ENCODE results near the gene RASA3. TPM values are rescaled to one million over a fixed set of nuclear protein-coding genes. Genes with fewer than 3 reads are reported as not detected.

The RASA3 gene
- total and polyA plus RNA-seq, 2 of the 8 experiments (the other 6 are each of a cell fraction or from before 2014, with no cell fraction given): 7.5 to 21.9 TPM

GRCh38 chr13:114058051-114058867 lies 74.2 kb downstream of the RASA3 start:
- 90% methylated on average over 25 of the region's 30 CpGs; no CpG with 5 or more reads in 1 of the 2 experiments for WGBS, 2 experiments (ENCODE audit: extremely low coverage in 1 of 2, insufficient coverage in 1 of 2, insufficient read length in 1 of 2, insufficient replicate concordance in 2 of 2, low coverage in 1 of 2, low lambda C conversion rate in 2 of 2, missing lambda C conversion rate in 1 of 2)
- no peak overlapping the region for H3K14ac ChIP-seq (ENCODE audit: insufficient read length)
- no peak overlapping the region for H2AK5ac ChIP-seq (ENCODE audit: low read depth, low read length)
- no peak overlapping the region for H4K5ac ChIP-seq (ENCODE audit: insufficient read length, low read depth, low read length)
- no peak for DNase-seq (ENCODE audit: low read depth in 1 of 2, low spot score in 2 of 2)
- TF ChIP-seq RFX5 (IDR thresholded peaks at IDR 0.05; ENCODE audit: borderline replicate concordance, low read depth, low read length): no peak
- TF ChIP-seq SIN3A (conservative IDR thresholded peaks at IDR 0.05 in 1 of 2, IDR thresholded peaks at IDR 0.05 in 1 of 2; ENCODE audit: low read depth in 1 of 2, low read length in 2 of 2): no peak
- TF ChIP-seq RAD21 (IDR thresholded peaks at IDR 0.05 in 1 of 2, conservative IDR thresholded peaks at IDR 0.05 in 1 of 2; ENCODE audit: low read depth in 2 of 2, low read length in 2 of 2): no peak
- no peak overlapping the region for H2BK20ac ChIP-seq (ENCODE audit: low read length)
- FAIRE-seq: no peak
- no peaks in the 10 kb centered on the region; a peak in 1 of 4 replicates for H3K9me3 ChIP-seq (ENCODE audit: insufficient read depth in 2 of 2, low read depth in 1 of 2, low read length in 1 of 2)
- H3K36me3 ChIP-seq (ENCODE audit: control insufficient read depth in 2 of 4, insufficient read depth in 4 of 4, low read length in 3 of 4): no peaks in the 10 kb centered on the region; a peak in 1 of 8 replicates
- no peak overlapping the region for H3K9ac ChIP-seq (replicated peaks in 1 of 4; ENCODE audit: extremely low read depth in 1 of 4, low read depth in 3 of 4, low read length in 3 of 4)
- no peaks in the 10 kb centered on the region for H3K27me3 ChIP-seq (replicated peaks in 1 of 4; ENCODE audit: control insufficient read depth in 3 of 4, extremely low read depth in 1 of 4, insufficient read depth in 3 of 4, low read length in 3 of 4)
- H3K23ac ChIP-seq (ENCODE audit: insufficient read length): no peak overlapping the region
- H3K23me2 ChIP-seq (ENCODE audit: low read depth, low read length): no peaks in the 10 kb centered on the region
- no peak overlapping the region for H3K27ac ChIP-seq (ENCODE audit: low read depth, low read length)
- no peak overlapping the region for H3K4me2 ChIP-seq (ENCODE audit: insufficient read depth in 1 of 2, low read depth in 2 of 2, low read length in 2 of 2)
- H3K56ac ChIP-seq (replicated peaks; ENCODE audit: insufficient read length, low read depth, low read length): no peak overlapping the region
- H2BK12ac ChIP-seq (ENCODE audit: low read depth, low read length): no peak overlapping the region
- H3K79me2 ChIP-seq (ENCODE audit: control insufficient read depth in 1 of 2, insufficient read depth in 2 of 2, low read length in 2 of 2): peaks cover 0 to 3% of the 10 kb centered on the region in 2 experiments; a peak in 1 of 4 replicates
- no peak overlapping the region; the same call in 1 of the 2 replicates for H4K8ac ChIP-seq (ENCODE audit: extremely low read depth, insufficient read depth, low read length)
- H3K4me1 ChIP-seq (replicated peaks in 1 of 4; ENCODE audit: control insufficient read depth in 3 of 4, insufficient read depth in 4 of 4, low read length in 3 of 4): peaks cover 0 to 5% (median 0%) of the 10 kb centered on the region in 4 experiments; a peak in 1 of 7 replicates
- no peak overlapping the region for H2AFZ ChIP-seq (ENCODE audit: low read length)
- H2BK5ac ChIP-seq (ENCODE audit: low read depth, low read length): no peak overlapping the region
- no peak overlapping the region for H4K91ac ChIP-seq (replicated peaks; ENCODE audit: insufficient read length, low read length)
- peaks cover 13% of the 10 kb centered on the region for H3K79me1 ChIP-seq (ENCODE audit: low read depth, low read length)
- no peak overlapping the region for H2BK120ac ChIP-seq (replicated peaks; ENCODE audit: low read depth, low read length)
- no peak overlapping the region for H3K4me3 ChIP-seq (ENCODE audit: extremely low read depth in 1 of 4, insufficient read depth in 2 of 4, low read depth in 3 of 4, low read length in 4 of 4)
- no peak overlapping the region for H3K18ac ChIP-seq (ENCODE audit: extremely low read depth, low read length)
- H3K4ac ChIP-seq (replicated peaks; ENCODE audit: insufficient read length, low read depth, low read length): no peak overlapping the region
- H2BK15ac ChIP-seq (ENCODE audit: low read length): no peak overlapping the region
- ChIA-PET POLR2A (ENCODE audit: partially characterized antibody) (no interaction called here), CTCF (ENCODE audit: partially characterized antibody) (interaction anchor here (0.7 to 1.4 kb wide), 5 partner anchors 20 to 170 kb away, joined by 3 to 4 read pairs (median 3); no protein-coding TSS in a partner anchor)
- H4K20me1 ChIP-seq (replicated peaks in 1 of 2; ENCODE audit: control insufficient read depth in 1 of 2, insufficient read depth in 2 of 2, low read length in 2 of 2): peaks cover 0 to 9% of the 10 kb centered on the region in 2 experiments
